Stimulated activated CD4-positive, alpha-beta T cell treated with anti-CD3 and anti-CD28 coated beads, TNF-alpha, amount 100 ng/mL, for 4 hours (primary cell): ENCODE data around the gene PPIG.
"Not testable (repeated sequence)": the region's sequence is repeated elsewhere in the genome, so short reads cannot be mapped to it uniquely, and the experiment has no call there.

Source experiments
- DNase-seq, 3 experiments: peaks; one replicate each; pipeline ENCODE4 v3.0.0-alpha.2; 2020; ENCODE audit warnings: low read depth in 3 of 3

The PPIG gene

DNA sequence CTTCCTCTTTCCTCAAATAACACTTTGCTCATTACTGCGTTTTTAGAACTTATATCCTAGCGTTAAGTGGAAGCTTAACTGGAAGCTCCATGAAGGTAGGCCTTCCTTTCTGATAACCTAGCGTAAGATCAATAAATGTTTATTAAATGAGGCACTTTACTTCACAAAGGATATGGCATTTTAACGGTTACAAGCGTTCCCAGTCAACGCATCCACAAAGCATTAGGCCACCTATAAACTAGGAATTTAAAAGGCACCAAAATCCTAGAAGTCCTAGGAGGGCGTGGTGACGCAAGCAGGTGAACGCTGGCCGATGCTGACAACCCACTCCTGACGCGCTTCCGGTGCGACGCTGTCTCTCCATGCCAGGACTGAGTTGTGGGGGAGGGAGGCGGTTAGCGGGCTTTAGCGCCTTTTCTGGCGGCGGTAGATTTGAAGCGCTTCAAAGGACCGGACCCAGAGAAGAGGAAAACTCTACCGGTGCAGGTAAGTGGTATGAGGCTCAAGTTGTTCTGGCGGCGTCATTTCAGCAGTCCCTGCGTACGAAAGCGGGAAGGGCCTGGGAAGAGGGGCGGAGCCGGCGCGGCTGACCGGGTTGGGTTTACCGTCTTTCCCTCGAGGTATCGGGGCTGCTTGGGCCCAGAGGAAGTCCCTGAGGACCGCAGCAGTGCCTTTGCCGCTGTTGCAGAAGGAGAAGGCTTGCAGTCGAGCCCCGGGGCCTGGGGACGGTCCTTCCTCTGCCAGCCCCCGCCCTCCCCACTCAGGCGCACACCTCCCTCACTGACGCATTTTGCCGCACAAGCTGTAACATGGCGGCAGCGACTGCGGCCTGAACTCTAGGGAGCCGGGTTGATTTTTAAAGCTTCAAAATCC, at the start of gene PPIG:
PPIG (plus strand) TSS at position 347 of the 873 bp plus-strand sequence. CDS start 19,691 bp downstream, outside the sequence.
- peak; percentile 68 to 77 (median 69) for DNase-seq

DNA sequence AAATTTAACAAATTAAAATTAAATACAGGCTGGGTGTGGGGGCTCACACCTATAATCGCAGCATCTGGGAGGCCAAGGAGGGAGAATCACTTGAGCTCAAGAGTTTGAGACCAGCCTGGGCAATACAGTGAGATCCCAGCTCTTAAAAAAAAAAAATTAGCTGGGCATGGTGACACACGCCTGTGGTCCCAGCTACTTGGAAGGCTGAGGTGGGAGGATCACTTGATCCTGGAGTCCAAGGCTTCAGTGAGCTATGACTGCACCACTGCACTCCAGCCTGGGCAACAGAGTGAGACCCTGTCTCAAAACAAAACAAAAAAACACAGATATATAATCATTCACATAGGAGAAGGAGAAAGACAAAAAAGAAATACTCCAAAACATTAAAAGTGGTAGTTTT, 44.7 kb upstream of the PPIG start:
- DNase-seq: not testable (repeated sequence)

DNA sequence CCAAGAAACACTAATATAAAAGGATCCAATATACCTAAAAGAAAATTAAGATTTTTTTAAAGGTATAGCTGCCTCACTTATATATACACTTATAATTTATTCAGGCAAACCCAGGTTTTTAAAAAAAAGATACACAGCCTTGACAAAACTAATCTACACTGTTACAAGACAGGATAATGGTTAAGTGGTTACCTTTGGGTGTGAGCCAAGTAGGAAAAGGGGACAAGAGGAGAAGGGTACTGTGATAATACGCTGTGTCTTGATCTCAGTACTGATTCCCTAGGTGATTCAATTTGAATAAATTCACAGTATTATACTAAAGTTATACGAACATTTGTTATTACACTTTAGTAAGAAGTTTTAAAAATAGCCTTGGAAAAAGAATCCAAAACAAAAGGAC, 44.0 kb upstream of the PPIG start:
- DNase-seq: no peak

DNA sequence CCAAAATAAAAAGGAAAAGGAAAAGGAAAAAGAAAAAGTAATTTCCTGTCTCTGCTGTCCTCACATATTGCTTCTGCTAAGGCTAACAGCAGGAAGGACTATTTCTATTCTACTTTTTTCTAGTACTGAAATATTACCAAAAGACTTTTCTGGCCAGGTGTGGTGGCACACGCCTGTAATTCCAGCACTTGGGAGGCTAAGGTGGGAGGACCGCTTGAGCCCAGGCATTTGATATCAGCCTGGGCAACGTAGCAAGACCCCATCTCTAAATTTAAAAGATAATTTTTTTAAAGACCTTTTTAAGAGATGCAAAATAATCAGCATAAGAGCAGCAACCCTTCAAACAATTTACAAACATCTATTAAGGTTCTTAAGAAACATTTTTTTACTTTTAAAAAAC, 41.7 kb upstream of the PPIG start:
- DNase-seq: no peak

GRCh38 chr2:169546756-169547155, 37.4 kb upstream of the PPIG start:
- DNase-seq: no peak

DNA sequence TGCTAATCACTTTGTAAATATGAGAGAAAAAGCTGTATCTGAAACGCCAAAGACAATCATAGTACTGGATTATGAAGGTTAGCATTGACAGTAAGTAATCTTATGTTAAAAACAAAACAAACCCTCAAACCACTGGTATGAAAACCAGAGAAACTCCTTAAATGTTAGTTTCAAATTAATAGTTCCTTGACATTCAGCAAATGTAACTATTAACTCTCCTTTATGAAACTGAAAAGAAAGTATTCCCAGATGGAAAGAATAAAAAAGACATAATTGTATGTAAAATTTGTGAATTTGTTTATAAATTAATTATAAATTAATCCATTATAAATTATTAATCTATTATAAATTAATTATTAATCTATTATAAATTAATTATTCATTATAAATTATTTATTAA, 22.8 kb upstream of the PPIG start:
- DNase-seq: no peak

- DNase-seq: not testable (repeated sequence)
These were observed 22.1 kb upstream of the PPIG start for GRCh38 chr2:169562084-169562483.

GRCh38 chr2:169562519-169562918, 21.6 kb upstream of the PPIG start:
- no peak for DNase-seq

DNA sequence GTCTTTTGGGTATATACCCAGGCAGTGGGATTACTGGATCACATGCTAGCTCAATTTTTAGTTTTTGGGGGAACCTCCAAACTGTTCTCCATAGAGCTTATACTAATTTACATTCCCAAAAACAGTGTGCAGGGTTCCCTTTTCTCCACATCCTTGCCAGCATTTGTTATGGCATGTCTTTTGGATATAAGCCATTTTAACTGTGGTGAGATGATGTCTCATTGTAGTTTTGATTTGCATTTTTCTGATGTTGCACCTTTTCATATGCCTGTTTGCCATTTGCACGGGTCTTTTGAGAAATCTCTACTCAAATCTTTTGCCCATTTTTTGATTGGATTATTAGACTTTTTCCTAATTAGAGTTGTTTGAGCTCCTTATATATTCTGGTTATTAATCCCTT, 18.5 kb upstream of the PPIG start:
- DNase-seq: no peak

- DNase-seq: no peak
These were observed 14.2 kb upstream of the PPIG start for GRCh38 chr2:169569948-169570347.

GRCh38 chr2:169570752-169571151, 13.4 kb upstream of the PPIG start:
- not testable (repeated sequence) for DNase-seq

- DNase-seq: no peak
These were observed 12.6 kb upstream of the PPIG start for GRCh38 chr2:169571571-169571970.

- DNase-seq: no peak
These were observed 12.0 kb upstream of the PPIG start for GRCh38 chr2:169572189-169572588.

DNA sequence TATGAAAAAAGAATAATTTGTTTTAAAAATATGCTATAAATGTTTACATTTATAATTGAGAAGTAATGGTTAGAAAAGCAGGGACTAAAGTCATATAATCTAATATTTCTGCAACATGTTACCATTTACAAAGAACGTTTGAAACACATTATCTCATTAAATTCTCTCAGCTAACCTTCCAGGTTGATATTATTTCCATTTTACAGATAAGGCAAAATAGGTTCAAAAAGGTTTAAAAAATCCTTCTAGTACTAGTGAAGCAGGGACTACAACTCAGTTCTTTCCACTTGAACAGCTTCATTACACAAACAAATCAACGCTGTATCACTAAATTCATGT, 11.4 kb upstream of the PPIG start:
- no peak for DNase-seq

- peak; percentile 71 to 80 (median 76) for DNase-seq
These were observed 10.8 kb upstream of the PPIG start, which contains the start of gene FASTKD1 for GRCh38 chr2:169573160-169573973. Gene FASTKD1, minus strand, starts transcription at chr2:169573865. Its CDS starts 1,836 bp downstream, at chr2:169572029.

- no peak for DNase-seq
These were observed 10.2 kb upstream of the PPIG start for GRCh38 chr2:169573974-169574299.

GRCh38 chr2:169574539-169574938, 9.6 kb upstream of the PPIG start:
- DNase-seq: not testable (repeated sequence)

DNA sequence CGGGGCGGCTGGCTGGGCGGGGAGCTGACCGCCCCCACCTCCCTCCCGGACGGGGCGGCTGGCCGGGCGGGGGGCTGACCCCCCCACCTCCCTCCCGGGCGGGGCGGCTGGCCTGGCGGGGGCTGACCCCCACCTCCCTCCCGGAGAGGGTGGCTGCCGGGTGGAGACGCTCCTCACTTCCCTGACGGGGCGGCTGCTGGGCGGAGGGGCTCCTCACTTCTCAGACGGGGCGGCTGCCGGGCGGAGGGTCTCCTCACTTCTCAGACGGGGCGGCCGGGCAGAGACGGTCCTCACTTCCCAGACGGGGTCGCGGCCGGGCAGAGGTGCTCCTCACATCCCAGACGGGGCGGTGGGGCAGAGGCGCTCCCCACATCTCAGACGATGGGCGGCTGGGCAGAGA, 8.9 kb upstream of the PPIG start:
- DNase-seq: not testable (repeated sequence)

DNA sequence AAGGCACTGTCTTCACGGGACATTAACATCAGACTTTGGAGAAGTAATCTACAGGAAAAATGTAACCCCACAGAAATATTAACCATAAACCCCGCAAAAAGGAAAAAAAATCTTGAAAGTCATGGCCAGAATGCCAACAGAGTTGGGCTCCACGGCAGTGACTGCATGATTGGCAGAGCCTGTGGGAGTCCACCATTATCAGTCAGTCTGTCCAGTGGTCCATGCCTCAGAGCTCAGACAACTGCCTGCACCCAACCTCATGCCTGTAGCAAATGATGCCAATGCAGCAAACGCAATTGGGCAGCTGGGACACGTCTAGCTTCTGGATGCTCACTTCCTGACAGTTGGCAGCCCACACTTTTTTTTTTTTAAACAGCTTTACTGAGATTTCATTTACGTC, 5.1 kb upstream of the PPIG start:
- DNase-seq: no peak

DNA sequence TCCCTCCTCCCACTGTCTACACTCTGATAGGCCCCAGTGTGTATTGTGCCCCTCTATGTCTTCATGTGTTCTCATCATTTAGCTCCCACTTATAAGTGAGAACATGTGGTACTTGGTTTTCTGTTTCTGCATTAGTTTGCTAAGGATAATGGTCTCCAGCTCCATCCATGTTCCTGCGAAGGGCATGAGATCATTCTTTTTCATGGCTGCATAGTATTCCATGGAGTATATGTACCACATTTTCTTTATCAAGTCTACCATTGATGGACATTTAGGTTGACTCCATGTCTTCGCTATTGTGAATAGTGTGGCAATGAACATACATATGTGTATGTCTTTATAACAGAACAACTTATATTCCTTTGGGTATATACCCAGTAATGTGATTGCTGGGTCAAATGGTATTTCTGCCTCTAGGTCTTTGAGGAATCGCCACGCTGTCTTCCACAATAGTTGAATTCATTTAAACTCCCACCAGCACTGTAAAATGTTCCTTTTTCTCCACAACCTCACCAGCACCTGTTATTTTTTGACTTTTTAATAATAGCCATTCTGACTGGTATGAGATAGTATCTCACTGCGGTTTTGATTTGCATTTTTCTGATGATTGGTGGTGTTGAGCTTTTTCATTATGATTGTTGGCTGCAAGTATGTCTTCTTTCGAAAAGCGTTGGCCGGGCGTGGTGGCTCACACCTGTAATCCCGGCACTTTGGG, 1.4 kb upstream of the PPIG start:
- DNase-seq: not testable (repeated sequence)

GRCh38 chr2:169583518-169583917, 633 bp upstream of the PPIG start:
- no peak for DNase-seq

DNA sequence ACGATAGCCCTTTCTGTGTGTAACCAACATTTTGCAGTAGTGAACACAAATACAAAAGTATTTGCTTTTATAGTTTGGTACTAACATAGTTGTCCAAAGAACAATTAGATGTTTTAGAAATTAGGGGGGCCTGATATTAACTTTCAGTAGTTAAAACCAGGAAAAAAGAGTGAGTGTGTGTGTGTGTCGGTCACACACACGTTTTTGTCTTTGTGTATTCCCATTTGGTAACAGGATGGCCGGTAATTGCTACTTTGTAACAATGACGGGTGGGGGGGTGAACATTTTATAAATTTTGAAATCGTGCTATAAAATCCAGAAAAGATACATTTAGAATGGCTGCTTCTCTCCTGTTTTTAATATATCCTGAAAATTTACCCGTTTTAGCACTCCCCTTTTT, 1.5 kb downstream of the PPIG start:
- no peak for DNase-seq
